DND-41 (cell line): ENCODE data around the gene MYOF.

ENCODE experiments used
- EZH2 ChIP-seq: IDR thresholded peaks from 3 replicates; pipeline ENCODE4 v1.6.1; 2012; ENCODE audit warnings: borderline replicate concordance, low read depth, mild to moderate bottlenecking, moderate library complexity, low read length, inconsistent platforms; ENCODE audit not compliant: severe bottlenecking
- TF ChIP-seq, protein P1 (sequence below): IDR thresholded peaks from 2 replicates; pipeline ENCODE4 v1.5.1; 2012; ENCODE audit warnings: borderline replicate concordance, low read length, moderate library complexity, mild to moderate bottlenecking; ENCODE audit not compliant: poor library complexity, severe bottlenecking; ENCODE audit errors: extremely low read depth

- TF ChIP-seq, protein P1, sequence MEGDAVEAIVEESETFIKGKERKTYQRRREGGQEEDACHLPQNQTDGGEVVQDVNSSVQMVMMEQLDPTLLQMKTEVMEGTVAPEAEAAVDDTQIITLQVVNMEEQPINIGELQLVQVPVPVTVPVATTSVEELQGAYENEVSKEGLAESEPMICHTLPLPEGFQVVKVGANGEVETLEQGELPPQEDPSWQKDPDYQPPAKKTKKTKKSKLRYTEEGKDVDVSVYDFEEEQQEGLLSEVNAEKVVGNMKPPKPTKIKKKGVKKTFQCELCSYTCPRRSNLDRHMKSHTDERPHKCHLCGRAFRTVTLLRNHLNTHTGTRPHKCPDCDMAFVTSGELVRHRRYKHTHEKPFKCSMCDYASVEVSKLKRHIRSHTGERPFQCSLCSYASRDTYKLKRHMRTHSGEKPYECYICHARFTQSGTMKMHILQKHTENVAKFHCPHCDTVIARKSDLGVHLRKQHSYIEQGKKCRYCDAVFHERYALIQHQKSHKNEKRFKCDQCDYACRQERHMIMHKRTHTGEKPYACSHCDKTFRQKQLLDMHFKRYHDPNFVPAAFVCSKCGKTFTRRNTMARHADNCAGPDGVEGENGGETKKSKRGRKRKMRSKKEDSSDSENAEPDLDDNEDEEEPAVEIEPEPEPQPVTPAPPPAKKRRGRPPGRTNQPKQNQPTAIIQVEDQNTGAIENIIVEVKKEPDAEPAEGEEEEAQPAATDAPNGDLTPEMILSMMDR = no peak
- no peak for TF ChIP-seq EZH2
Measured at GRCh38 chr10:93299195-93299594, 182.9 kb downstream of the MYOF start.
